ENCODE data around the gene PCDHGA4. TPM values are rescaled to one million over a fixed set of nuclear protein-coding genes. Genes with fewer than 3 reads are reported as not detected.
"Not testable (repeated sequence)": the region's sequence is repeated elsewhere in the genome, so short reads cannot be mapped to it uniquely, and the experiment has no call there.

The PCDHGA4 gene
- total and polyA plus RNA-seq, 2 donors = 2.2 to 5.8 TPM

GRCh38 chr5:141382469-141383294, 27.9 kb downstream of the PCDHGA4 start, which contains the start of gene PCDHGA7:
TSS of gene PCDHGA7 (plus strand) at chr5:141382742. CDS start at chr5:141382900, 158 bp downstream.
- Histone ChIP-seq H3K36me3 (ENCODE audit: insufficient read depth) (peaks cover 1% of the 10 kb centered on the region), H3K4me1 (ENCODE audit: insufficient read depth) (no peaks in the 10 kb centered on the region), H3K27ac (ENCODE audit: low read depth) (no peak within 1 kb of the TSS), H3K4me3 (ENCODE audit: low read depth, low read length) (no peak within 1 kb of the TSS)
- WGBS = 13% methylated on average over 37 of the region's 37 CpGs
- no peak for DNase-seq (ENCODE audit: extremely low spot score)

DNA sequence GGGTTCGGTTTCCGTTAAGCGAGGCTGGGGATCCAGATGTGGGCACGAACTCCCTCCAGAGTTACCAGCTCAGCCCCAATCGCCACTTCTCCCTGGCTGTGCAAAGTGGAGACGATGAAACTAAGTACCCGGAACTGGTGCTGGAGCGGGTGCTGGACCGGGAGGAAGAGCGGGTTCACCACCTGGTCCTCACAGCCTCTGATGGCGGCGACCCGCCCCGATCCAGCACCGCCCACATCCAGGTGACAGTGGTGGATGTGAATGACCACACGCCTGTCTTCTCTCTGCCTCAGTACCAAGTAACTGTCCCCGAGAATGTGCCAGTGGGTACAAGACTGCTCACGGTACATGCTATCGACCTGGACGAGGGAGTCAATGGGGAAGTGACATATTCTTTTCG, 28.5 kb downstream of the PCDHGA4 start:
- WGBS = 39% methylated on average over 21 of the region's 21 CpGs
- Histone ChIP-seq H3K36me3 (ENCODE audit: insufficient read depth) (no peaks in the 10 kb centered on the region), H3K4me1 (ENCODE audit: insufficient read depth) (no peaks in the 10 kb centered on the region), H3K4me3 (ENCODE audit: low read depth, low read length) (no peak overlapping the region), H3K27ac (ENCODE audit: low read depth) (no peak overlapping the region)
- DNase-seq (ENCODE audit: extremely low spot score) = no peak

DNA sequence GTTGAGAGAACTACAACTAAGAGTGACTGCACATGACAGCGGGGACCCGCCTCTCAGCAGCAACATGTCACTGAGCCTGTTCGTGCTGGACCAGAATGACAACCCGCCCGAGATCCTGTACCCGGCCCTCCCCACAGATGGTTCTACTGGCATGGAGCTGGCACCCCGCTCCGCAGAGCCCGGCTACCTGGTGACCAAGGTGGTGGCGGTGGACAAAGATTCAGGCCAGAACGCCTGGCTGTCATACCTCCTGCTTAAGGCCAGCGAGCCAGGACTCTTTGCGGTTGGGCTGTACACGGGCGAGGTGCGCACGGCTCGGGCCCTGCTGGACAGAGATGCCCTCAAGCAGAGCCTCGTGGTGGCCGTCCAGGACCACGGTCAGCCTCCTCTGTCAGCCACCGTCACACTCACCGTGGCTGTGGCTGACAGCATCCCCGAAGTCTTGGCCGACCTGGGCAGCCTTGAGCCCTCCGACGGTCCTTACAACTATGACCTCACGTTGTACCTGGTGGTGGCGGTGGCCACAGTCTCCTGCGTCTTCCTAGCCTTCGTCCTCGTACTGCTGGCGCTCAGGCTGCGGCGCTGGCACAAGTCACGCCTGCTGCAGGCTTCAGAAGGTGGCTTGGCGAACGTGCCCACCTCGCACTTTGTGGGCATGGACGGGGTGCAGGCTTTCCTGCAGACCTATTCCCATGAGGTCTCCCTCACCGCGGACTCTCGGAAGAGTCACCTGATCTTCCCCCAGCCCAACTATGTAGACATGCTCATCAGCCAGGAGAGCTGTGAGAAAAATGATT, 29.8 kb downstream of the PCDHGA4 start:
- Histone ChIP-seq H3K36me3 (ENCODE audit: insufficient read depth) (no peaks in the 10 kb centered on the region), H3K4me3 (ENCODE audit: low read depth, low read length) (no peak overlapping the region), H3K4me1 (ENCODE audit: insufficient read depth) (no peaks in the 10 kb centered on the region), H3K27ac (ENCODE audit: low read depth) (no peak overlapping the region)
- WGBS = 50% methylated on average over 43 of the region's 43 CpGs
- no peak for DNase-seq (ENCODE audit: extremely low spot score)

DNA sequence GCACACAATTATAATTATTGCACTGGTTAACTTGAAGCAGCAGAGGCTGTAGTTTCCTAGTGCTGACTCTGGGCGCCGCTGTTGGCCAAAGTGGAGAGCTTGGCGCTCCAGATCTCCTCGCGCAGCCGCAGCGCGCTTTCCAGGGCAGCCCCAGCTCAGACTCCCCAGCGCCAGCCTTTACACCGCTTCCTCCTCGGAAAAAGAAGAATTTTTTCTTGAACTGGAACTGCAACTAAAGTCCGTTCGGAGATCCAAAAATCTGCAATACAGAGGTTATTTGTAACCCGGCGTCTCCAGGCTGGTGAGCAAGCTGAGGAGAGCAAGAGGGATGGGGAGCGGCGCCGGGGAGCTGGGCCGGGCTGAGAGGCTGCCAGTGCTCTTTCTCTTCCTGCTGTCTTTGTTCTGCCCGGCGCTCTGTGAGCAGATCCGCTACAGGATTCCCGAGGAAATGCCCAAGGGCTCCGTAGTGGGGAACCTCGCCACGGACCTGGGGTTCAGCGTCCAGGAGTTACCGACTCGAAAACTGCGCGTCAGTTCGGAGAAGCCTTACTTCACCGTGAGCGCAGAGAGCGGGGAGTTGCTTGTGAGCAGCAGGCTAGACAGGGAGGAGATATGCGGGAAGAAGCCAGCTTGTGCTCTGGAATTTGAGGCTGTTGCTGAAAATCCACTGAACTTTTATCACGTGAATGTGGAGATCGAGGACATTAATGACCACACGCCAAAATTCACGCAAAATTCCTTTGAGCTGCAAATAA, 32.9 kb downstream of the PCDHGA4 start, which contains the start of gene PCDHGB4:
TSS of gene PCDHGB4 (plus strand) at position 142 of the 755 bp plus-strand sequence. CDS start at position 329, 187 bp downstream.
- 9% methylated on average over 19 of the region's 40 CpGs for WGBS
- H3K4me3 ChIP-seq (ENCODE audit: low read depth, low read length) = peak within 1 kb of the TSS; percentile 23
- not testable (repeated sequence) for DNase-seq (ENCODE audit: extremely low spot score); H3K36me3 ChIP-seq (ENCODE audit: insufficient read depth); H3K4me1 ChIP-seq (ENCODE audit: insufficient read depth); H3K27ac ChIP-seq (ENCODE audit: low read depth)

DNA sequence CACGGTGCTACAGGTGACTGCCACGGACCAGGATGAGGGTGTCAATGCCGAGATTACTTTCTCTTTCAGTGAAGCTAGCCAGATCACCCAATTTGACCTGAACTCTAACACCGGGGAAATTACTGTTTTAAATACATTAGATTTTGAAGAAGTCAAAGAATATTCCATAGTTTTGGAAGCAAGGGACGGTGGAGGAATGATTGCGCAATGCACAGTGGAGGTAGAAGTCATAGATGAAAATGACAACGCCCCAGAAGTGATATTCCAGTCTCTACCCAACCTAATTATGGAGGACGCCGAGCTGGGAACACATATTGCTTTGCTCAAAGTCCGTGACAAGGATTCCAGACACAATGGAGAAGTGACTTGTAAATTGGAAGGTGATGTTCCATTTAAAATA, 33.8 kb downstream of the PCDHGA4 start:
- 46% methylated on average over 10 of the region's 10 CpGs for WGBS
- H3K36me3 ChIP-seq (ENCODE audit: insufficient read depth) = no peaks in the 10 kb centered on the region
- DNase-seq (ENCODE audit: extremely low spot score) = no peak

GRCh38 chr5:141389153-141390042, 34.6 kb downstream of the PCDHGA4 start:
- DNase-seq (ENCODE audit: extremely low spot score) = no peak
- no peaks in the 10 kb centered on the region for H3K36me3 ChIP-seq (ENCODE audit: insufficient read depth)
- H3K4me1 ChIP-seq (ENCODE audit: insufficient read depth) = no peaks in the 10 kb centered on the region
- H3K4me3 ChIP-seq (ENCODE audit: low read depth, low read length) = no peak overlapping the region
- 33% methylated on average over 77 of the region's 77 CpGs for WGBS
- no peak overlapping the region for H3K27ac ChIP-seq (ENCODE audit: low read depth)

More for the DNA sequence above, 33.8 kb downstream of the PCDHGA4 start:
- Histone ChIP-seq H3K4me1 (ENCODE audit: insufficient read depth) (no peaks in the 10 kb centered on the region), H3K27ac (ENCODE audit: low read depth) (no peak overlapping the region), H3K4me3 (ENCODE audit: low read depth, low read length) (no peak overlapping the region)

- Histone ChIP-seq H3K4me1 (ENCODE audit: insufficient read depth) (no peaks in the 10 kb centered on the region), H3K4me3 (ENCODE audit: low read depth, low read length) (no peak within 1 kb of the TSS), H3K27ac (ENCODE audit: low read depth) (no peak within 1 kb of the TSS), H3K36me3 (ENCODE audit: insufficient read depth) (no peaks in the 10 kb centered on the region)
- WGBS = 25% methylated on average over 38 of the region's 38 CpGs
- DNase-seq (ENCODE audit: extremely low spot score) = no peak
Measured at GRCh38 chr5:141392429-141393198, 37.8 kb downstream of the PCDHGA4 start, which contains the start of gene PCDHGA8. TSS of gene PCDHGA8 (plus strand) at chr5:141392633. CDS start at chr5:141392814, 181 bp downstream.

- H3K4me1 ChIP-seq (ENCODE audit: insufficient read depth) = no peaks in the 10 kb centered on the region
- WGBS = 32% methylated on average over 21 of the region's 21 CpGs
- no peak overlapping the region for H3K4me3 ChIP-seq (ENCODE audit: low read depth, low read length)
- no peak for DNase-seq (ENCODE audit: extremely low spot score)
- H3K27ac ChIP-seq (ENCODE audit: low read depth) = no peak overlapping the region
- H3K36me3 ChIP-seq (ENCODE audit: insufficient read depth) = no peaks in the 10 kb centered on the region
Measured at GRCh38 chr5:141393267-141393666, 38.4 kb downstream of the PCDHGA4 start.

DNA sequence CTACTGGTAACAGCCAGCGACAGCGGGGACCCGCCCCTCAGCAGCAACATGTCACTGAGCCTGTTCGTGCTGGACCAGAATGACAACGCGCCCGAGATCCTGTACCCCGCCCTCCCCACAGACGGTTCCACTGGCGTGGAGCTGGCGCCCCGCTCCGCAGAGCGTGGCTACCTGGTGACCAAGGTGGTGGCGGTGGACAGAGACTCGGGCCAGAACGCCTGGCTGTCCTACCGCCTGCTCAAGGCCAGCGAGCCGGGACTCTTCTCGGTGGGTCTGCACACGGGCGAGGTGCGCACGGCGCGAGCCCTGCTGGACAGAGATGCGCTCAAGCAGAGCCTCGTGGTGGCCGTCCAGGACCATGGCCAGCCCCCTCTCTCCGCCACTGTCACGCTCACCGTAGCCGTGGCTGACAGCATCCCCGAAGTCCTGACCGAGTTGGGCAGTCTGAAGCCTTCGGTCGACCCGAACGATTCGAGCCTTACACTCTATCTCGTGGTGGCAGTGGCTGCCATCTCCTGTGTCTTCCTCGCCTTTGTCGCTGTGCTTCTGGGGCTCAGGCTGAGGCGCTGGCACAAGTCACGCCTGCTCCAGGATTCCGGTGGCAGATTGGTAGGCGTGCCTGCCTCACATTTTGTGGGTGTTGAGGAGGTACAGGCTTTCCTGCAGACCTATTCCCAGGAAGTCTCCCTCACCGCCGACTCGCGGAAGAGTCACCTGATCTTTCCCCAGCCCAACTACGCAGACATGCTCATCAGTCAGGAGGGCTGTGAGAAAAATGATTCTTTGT, 39.8 kb downstream of the PCDHGA4 start:
- not testable (repeated sequence) for H3K27ac ChIP-seq (ENCODE audit: low read depth); H3K4me3 ChIP-seq (ENCODE audit: low read depth, low read length); H3K36me3 ChIP-seq (ENCODE audit: insufficient read depth); DNase-seq (ENCODE audit: extremely low spot score); H3K4me1 ChIP-seq (ENCODE audit: insufficient read depth)
- WGBS = 37% methylated on average over 43 of the region's 53 CpGs

- 7% methylated on average over 25 of the region's 43 CpGs for WGBS
- H3K4me3 ChIP-seq (ENCODE audit: low read depth, low read length) = peak within 1 kb of the TSS; percentile 6
- H3K4me1 ChIP-seq (ENCODE audit: insufficient read depth); H3K27ac ChIP-seq (ENCODE audit: low read depth); H3K36me3 ChIP-seq (ENCODE audit: insufficient read depth); DNase-seq (ENCODE audit: extremely low spot score): not testable (repeated sequence)
Measured at GRCh38 chr5:141397756-141398551, 43.1 kb downstream of the PCDHGA4 start, which contains the start of gene PCDHGB5. TSS of gene PCDHGB5 (plus strand) at chr5:141397947. CDS start at chr5:141398128, 181 bp downstream.

- Histone ChIP-seq H3K4me3 (ENCODE audit: low read depth, low read length) (peak overlapping the region; percentile 6), H3K27ac (ENCODE audit: low read depth) (no peak overlapping the region), H3K36me3 (ENCODE audit: insufficient read depth) (no peaks in the 10 kb centered on the region), H3K4me1 (ENCODE audit: insufficient read depth) (no peaks in the 10 kb centered on the region)
- 27% methylated on average over 15 of the region's 15 CpGs for WGBS
- no peak for DNase-seq (ENCODE audit: extremely low spot score)
Measured at GRCh38 chr5:141398608-141399007, 43.8 kb downstream of the PCDHGA4 start.
